HG03432 (cell line): Measurements from ENCODE around the gene WDR70.
"Not testable (repeated sequence)": the region's sequence is repeated elsewhere in the genome, so short reads cannot be mapped to it uniquely, and the experiment has no call there.

Experiments
- ATAC-seq: cut with Tn5 transposase; IDR thresholded peaks from one replicate; pipeline ENCODE4 v1.9.1; 2021; ENCODE audit warnings: mild to moderate bottlenecking, moderate library complexity; ENCODE audit not compliant: unreplicated experiment

Gene WDR70

GRCh38 chr5:37787742-37788141, 408.6 kb downstream of the WDR70 start:
- no peak for ATAC-seq

DNA sequence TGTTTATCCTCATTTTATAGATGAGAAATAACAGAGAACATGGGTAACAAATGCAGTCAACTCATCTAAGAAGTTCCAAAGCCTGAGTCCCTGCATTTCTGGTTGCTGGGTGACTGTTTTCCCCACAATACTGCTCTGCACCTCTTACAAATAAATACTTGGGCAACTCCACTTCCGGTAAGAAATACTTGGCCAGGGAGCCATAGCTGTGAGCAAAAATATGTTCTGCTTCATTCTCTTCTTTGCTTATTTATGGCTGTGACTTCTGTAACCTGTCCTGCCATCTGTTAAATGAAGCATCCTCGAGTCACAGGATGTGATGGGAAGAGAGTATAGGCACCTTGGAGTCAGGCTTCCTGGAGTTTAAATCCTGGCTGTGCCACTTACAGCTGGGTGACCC, 410.9 kb downstream of the WDR70 start:
- no peak for ATAC-seq

DNA sequence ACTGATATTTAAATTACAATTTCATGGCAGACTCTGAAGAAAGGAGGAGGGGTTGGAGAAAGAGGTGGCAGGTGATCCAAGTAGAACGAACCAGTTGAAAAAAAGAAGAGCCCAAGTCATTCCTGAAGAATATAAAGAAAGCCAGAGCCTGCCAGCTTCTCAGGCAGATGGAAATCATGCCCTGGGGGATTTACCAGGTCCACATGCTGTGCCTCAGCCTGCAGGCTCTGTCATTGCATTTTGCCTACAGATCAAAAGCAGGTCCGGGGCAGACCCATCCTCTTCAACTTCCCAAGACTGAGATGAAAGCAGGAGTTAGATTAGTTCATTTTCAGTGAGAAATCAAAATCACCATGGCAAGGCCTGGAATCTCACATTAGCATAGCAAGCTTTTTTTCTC, 412.2 kb downstream of the WDR70 start:
- no peak for ATAC-seq

GRCh38 chr5:37792975-37793631, 414.0 kb downstream of the WDR70 start:
- no peak for ATAC-seq

DNA sequence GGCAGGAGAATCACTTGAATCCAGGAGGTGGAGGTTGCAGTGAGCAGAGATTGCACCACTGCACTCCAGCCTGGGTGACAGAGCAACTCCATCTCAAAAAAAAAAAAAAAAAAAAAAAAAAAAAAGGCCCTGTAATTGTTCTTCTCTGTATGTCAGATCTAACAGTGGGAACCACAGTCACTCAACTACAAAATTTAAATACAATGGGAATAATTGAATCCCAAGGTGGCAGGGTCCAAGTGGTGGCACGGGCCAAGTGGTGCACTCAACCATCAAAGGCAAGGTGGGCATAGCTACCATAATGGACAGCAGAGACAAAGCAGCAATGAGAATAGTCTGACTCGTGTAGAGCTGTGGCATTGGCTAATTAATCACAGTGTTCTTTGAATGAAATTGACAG, 416.2 kb downstream of the WDR70 start:
- ATAC-seq, result not testable (repeated sequence)

- ATAC-seq, result not testable (repeated sequence)
Measured at GRCh38 chr5:37796435-37796834, 417.3 kb downstream of the WDR70 start.

DNA sequence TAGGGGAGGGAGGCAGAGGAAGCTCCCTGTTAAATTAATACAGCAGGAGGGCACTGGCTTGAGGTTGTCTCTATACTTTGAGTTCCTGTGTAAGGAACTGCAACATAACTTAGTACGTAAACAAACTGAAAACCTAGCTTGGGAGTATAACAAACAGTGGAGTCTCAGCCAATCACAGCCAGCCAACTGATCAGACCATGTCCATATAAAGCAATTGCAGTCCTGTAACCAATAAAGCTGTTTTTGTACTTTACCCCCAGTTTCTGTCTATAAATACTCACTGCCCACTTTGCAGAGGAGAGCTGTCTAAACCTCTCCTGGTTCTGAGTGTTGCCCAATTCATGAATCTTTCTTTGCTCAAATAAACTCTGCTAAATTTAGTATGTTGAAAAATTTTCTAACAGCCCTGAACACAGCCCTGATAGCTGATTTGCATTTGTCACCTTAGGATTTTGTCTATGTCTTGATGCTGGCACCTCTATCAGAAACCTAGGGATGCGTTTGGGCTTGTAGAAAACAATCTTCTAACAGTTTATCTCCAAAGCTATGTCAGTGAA, 420.8 kb downstream of the WDR70 start:
- ATAC-seq, result no peak

- ATAC-seq, result no peak
Measured at GRCh38 chr5:37801521-37801920, 422.4 kb downstream of the WDR70 start.
